NCI-H187 (cell line): ENCODE results near the gene TEC.
"Not testable (repeated sequence)": the region's sequence is repeated elsewhere in the genome, so short reads cannot be mapped to it uniquely, and the experiment has no call there.

Experiments used
- DNase-seq, 2 experiments: peaks; one replicate each; lab custom pipeline; 2025; lab: John Stamatoyannopoulos, UW

Gene TEC

DNA sequence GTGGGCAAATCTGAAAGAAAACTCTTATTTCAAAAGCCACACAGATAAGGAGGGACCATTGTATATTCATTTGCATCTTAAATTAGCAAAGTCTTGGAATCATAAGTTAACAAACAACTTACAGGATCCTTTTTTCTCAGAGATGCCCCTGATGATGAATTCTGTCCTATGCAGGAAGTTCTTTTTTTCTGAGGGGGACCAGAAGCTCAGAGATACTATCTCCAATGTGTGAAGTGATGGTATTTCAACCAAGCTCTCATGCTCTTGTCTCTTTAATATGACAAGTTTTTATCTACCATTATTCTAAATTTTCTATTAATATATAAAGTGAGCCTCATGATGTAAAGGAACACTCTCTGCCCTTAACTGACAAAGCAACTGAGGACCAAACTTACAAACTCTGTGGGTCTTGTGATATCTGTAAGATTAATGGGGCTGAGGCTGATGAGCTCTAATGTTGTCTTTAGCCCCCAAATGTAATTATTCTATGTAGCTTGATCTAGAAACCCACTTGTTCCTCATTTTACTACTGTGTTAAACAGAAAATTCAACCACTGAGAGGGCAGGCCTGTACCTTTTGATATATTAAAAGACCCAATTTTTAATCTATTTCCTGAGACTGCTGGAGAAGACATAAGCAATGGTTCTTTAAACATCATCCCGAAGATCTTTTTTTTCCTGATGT lies 27.0 kb downstream of the TEC start:
- DNase-seq = no peak

DNA sequence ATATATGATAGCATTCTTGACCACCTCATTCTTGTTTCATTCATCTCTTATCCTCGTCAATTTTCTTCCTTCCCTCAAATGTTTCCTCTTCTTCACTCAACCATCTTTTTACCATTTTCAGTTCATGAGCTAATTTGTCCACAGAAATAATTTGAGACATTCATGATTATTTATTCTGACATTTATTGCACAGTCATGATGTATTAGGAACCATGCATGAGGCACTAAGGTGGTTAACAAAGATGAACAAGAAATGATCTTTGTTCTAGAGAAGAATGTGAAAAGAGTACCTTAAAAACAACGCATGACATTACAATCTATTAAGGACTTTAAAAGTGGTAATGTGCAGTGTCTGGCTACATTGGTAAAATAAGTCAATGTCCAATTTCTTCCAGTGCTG lies 27.9 kb downstream of the TEC start:
- no peak for DNase-seq

DNA sequence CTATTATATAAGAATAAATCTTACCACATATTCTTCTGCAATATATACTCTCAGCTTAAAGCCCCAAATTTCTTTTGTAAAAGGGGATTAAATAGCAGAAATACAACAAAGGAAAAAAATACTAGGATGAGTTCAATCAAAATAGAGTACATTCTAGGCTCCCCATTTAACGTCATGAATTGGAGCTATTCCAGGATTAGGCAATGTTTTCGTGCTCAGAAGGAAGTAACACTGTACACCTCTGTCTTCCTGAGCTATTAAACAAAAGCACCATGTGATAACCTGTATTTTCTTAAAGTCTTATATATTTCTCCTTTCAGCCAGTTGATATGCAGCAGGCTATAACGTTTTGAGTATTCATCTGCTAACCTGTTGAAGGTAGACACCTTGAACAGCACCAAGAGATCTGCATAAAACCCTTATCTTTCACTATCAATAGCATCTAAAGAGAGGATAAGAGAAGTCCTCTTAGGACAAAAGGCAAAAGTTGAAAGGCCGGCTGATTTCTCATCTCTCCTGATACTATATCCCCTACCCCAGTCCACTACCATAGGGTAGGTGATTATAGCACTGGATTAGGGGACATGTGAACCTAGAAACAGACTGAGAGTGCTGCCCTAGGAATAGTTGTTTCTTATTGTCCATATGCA lies 31.5 kb downstream of the TEC start:
- DNase-seq = no peak

DNA sequence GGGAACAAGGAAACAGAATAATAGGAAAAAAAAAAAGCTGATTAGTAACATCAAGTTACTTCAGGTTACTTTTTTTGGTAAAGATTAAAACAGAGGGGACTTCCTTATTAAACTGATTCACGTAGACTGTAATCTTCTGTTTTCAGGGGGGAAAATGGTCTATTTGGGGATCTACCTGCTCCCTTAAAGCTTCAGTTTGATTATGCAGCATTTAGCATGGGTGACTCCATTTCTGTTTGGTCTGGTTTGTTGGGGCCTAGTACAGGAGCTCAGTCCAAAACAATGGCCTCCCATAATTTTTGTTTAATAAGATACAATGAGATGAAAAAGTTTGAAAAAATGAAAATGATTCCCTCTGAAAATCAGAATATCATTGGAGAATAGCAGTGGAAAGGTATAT lies 34.6 kb downstream of the TEC start:
- no peak for DNase-seq

DNA sequence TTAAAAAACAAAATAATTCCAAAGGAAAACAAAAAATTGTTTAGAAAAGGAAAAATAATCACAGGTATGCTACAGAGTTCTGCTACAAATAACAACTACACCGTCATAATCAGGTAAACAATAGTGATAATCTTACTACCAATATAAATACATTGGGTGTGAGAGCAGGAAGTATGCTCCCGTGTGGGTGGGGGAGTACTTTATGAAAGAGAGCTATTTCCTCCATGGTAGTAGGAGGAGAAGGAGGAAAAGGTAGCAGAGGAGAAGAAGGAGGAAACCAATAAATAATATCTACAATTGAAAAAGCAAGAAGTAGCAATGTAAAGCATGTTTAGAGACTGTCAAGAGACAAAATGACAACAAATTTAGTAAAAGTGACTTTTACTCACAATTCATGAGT lies 35.1 kb downstream of the TEC start:
- DNase-seq = no peak

DNA sequence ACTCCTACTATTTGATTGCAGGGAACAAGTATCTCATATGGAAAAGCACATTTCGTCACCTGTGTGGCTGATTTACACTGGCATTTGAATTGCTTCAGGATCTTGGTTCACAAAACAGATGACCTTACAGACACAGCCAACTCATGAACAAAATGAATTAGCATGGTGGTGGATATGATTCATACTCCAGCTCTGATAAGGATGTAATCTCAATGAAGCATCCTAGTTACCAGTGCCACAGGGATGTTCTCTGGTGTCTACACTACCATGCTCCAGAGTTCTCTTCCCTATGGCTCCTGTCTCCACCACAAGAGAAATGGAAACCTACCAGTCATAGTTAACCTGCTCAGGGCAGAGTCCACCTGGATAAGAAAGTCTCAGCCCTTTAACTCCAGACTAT lies 40.7 kb downstream of the TEC start:
- no peak for DNase-seq

DNA sequence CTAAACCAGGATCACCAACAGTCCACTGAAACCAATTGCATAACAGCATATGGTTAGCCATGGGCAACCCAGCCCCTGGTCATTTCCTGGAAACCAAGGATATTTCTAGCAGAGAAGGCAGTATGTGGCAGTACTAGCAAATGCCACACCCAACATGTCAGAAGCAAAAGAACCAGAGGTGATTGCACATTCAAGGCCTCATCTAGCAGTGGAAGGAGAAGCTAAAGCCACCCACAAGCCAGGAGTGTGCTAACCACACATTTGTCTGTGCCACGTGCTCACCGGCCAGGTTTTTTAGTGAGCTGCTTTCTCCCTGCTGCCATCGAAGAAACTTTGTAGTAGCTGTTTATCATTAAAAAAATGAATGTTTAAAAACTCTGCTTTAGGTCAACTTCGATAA lies 42.0 kb downstream of the TEC start:
- DNase-seq = no peak

DNA sequence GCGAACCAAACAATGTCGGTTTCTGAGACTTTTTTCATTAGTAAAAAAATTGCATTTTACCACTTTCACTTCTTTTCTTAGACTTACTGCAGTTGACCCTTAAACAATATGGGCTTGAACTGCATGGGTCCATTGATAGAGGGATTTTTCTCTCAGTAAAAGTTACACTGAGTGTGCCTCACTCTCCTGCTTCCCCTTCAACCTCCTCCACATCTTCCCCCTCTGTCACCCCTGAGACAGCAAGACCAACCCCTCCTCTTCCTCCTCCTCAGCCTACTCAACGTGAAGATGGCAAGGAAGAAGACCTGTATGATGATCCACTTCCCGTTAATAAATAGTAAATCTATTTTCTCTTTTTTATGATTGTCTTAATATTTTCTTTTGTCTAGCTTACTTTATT lies 43.4 kb downstream of the TEC start:
- DNase-seq = no peak

DNA sequence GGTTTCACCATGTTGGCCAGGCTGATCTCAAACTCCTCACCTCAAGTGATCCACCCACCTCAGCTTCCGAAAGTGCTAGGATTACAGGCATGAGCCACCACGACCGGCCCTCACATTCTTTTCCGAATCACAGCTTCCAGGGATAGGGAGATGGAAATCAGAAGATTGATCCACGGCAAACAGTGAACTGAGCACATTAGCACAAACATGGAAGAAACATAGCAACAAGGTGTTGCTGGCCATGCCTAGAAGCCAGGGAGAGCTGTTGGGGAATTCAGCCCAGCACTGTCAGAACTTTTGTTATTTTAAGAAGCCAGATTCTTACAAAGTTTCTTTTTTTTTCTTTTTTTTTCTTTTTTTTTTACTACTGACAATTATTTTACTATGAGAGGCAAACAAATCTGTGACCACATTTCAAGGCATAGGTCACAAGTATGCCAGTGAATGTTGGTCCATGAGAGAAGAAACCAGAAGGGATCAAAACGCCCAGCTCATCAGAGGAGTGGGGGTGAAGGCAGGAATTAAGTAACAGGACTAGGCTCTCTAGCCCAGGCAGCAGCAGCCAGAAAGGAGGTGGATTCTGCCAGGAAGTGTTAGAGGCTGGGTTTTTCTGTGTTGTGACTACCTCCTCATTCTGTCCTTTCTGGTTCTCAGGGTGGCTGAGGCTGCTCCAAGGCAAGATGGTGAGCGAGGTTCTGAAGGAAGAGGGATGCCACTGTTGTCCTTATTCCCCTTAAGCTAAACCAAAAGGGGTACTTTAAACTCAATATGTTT lies 44.1 kb downstream of the TEC start:
- DNase-seq = no peak

DNA sequence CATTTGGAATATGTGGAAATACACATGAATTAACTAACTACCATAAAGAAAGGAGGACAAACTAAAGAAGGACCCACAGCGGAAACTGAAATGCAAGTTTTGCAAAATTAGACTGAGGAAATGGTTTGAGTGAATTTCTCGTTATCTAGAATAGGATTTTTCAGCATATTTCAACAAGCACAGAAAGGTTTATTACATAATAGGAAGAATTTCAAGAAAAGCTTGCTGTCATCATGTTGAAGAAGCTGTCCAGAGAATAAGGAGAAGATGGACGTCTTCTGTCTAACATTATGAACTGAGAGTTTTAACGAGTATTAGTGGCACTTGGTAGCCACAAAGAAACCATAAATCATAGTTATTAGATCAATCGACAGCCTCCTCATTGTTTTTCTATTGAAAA lies 45.0 kb downstream of the TEC start:
- no peak for DNase-seq

DNA sequence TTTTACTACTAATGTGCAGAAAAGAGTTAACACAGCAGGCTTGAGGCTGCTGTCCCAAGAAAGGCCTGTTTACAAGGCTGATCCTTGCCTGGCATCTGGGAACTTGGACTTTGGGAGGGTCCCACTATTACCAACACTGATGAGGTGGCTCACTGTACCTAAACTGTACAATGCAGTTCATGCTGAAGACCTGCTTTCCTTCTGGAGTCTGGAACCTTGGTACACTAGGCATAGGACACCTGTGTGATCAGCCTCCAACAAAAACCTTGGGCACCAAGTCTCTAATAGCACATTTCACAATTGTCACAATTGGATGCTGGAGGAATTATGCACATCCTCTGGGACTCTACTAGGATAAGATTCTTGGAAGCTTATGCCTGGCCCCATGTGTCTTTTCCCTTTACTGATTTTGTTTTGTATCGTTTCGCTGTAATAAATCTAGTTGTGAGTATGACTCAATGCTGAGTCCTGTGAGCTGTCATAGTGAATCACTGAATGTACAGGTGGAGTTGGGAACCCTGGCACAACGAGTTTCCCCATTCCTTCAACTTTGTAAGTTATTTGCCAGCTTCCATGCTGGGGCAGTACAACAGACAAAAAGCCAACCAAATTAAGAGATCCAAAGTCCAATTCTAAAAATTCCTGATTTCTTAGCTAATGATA lies 45.9 kb downstream of the TEC start:
- no peak for DNase-seq

DNA sequence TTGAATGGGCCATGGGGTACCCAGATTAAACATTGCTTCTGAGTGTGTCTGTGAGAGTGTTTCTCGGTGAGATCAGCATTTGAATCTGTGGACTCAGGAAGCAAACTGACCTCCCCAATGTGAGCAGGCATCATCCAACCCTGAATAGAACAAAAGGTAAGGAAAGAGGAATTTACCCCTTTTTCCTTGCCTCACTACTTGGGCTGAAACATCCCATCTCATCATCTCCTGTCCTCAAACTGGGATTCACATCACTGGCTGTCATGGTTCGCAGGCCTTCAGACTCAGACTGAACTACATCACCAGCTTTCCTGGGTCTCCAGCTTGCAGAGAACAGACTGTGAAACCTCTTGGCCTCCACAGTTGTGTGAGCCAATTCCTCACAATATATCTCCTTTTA lies 47.1 kb downstream of the TEC start:
- no peak for DNase-seq

DNA sequence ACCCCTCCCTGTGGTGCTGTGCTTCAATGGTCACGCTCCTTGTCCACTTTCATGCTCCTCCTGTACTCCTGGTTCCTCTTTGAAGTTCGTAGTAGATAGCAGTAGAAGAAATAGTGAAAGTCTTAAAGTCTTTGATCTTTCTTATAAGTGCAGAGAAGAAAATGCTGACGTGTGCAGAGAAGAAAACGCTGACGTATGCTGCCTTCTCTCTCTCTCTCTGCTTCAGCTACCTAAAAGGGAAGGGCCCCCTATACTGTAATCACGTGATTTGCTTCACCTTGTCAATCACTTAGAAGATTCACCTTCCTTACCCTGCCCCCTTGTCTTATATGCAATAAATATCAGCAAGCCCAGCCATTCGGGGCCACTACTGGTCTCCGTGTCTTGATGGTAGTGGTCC lies 50.2 kb downstream of the TEC start:
- DNase-seq = not testable (repeated sequence)

DNA sequence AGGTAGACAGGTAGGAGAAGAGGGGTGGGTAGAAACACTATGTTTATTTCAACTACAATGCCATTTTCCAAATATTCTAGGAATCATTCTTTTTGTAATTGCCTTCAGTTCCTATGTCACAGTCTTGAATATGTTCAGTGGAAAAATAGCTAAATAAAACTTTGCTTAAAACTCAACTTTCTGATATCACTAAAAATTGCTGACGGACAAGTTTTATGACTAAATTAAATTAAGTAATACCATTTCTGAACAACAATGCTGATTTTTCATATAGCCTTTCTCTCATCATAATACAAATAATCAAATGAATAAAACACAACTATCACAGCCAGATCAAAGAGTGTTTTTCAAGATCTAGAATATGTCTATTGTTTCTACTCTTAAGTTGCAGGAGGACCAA lies 53.1 kb downstream of the TEC start:
- DNase-seq = no peak

DNA sequence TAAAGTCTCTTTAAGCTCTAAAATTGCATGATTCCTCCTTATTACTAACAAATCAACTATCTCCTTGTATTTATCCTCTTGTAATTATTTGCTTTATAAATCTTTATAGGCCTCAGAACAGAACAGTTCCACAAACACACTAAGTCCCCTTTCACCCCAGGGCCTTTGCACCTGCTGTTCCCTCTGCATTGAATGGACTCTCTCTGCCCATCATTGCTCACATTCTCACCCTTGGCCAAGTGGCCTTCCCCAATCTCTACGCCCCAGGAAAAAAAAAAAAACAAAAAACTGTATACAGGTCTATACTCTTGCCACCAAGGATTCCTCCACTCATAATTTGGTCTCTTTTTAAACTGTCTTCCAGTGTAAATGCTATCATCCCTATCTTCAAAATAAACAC lies 53.7 kb downstream of the TEC start:
- DNase-seq = no peak

DNA sequence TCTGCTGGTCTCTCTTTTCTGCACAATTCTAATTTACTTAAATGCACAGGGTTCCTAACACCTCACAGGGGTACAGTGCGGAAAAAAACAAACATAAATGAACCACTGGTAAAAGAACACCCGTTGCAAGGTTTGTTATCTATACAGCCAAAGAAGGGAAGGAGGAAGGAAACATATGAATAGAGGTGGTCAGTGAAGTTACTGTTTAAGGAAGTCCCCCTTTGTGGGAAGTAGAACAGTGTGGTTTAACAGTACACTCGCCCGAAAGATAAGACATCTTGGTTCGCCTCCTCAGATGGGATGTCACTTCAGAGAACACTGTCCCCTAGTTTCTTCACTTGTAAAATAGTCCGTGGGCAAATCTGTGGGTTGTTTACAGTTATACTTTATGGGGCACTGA lies 57.5 kb downstream of the TEC start:
- no peak for DNase-seq

DNA sequence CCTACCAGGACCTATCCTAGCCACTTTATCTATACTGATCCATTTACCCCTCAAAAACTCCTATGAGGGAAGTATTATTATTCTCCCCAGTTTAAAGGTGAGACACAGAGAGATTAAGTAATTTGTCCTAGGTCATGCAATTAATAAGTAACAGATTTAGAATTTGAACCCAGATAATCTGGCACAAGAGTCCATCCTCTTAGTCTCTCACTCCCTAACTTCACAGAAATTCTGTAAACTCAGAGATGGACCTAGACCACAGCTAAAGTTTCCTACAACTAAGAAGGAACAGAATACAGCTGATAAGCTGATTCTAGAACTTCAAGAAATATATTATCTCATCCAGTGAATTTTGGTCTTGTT lies 58.7 kb downstream of the TEC start:
- DNase-seq = no peak

DNA sequence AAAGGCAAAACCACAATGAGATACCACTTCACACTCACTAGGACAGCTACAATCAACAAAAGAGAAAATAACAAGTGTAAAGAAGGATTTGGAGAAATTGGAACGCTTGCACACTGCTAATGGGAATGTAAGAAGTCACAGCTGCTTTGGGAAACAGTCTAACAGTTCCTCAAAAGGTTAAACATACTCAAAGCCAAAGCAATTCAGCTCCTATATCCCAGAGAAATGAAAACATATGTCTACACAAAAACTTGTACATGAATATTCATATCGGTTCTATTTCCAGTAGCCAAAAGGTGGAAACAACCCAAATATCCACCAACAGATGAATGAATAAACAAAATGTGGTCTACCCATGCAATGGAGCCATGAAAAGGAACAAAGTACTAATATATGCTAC lies 64.0 kb downstream of the TEC start:
- DNase-seq = no peak

DNA sequence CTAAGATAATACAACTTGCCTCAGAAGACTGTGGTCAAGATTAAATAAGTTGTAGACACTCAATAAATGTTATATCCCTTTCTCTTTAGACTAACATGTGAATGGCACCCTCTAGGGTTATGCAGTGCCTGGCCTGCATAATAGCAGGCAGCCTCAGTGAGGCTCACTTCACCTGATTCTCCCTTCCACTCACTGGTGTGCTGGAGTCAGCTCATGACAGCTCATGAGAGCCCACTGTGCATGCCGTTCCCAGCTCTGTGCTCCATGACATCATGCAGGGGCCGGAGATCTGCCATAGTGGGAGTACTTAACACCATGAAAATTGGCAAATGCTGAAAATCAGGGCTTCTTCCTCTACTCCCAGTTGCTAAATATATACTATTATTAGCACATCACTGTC lies 64.5 kb downstream of the TEC start:
- DNase-seq = no peak

DNA sequence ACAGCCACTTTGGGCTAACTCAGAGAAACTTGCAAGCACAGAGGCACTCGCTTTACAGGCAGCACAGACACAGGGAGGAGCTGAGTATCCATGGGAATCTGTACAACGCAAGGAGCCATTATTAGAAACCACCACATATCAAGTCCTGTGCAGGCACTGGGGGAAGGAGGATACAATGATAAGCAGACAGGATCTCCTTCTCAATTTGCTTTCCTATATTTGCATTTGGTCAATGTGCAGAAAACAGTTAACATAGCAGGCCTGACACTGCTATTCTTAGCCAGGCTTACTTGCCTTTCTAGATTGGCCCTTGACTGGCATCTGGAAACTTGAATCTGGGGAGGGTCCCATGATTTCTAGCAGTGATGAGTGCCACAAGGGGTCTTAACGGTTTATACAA lies 65.8 kb downstream of the TEC start:
- DNase-seq = no peak

DNA sequence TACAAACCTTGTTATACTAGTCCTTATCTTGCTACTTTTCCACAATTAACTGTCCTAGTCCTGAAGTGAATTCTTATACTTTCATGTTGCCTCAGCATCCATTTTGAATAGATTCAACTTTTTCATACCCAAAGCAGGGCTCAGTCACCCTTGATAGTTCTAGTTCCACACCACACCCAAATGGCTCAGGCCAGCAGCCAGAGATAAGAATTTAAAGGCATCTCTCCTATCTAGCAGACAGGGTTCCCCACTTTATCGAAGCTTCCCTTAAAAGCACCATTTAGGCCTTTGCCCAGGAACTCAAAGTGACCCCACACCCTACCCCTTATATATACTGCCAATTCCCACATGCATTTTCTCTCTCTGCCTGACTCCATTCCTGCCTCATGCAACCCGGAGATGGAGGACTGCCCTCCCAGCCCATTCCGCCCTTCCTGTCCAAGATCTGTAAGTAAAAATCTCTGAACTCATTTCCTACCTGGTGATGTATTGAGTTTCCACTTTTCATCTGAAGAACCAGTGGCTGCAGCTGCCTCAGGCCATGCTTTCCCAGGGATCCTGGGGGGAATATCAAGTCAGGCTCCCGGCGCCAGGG lies 71.9 kb downstream of the TEC start:
- DNase-seq = no peak

DNA sequence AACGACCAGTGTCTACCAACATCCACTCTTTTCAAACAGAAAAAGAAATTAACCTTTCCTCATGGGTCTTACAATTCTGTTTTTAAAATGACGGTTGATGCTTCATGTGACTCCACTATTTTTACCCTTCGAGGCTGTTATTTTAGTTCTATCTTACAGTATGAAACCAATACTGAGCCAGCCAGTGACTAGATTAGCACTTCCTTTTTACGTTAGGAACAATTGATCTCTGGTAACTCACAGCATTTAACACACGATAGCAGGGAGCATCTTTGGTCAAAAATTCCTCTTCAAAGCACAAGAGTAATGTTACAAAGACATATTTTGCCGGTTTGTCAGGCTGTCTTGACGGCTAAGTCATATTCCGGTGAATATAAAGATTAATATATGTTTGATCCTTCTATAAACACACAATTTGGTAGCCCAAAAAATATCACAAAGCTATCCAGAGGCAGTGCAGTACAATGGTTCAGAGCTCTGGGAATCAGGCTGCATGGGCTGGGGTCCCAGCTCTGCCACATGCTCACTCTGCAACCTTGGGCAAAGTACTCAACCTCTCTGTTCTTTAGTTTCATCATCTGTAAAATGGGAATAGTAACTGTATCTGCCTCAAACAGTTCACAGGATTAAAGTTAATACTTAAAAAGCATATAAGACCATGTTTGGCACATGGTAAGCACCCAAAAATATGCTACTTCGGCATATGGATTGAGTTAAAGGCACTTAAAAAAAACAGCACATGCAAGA lies 72.7 kb downstream of the TEC start:
- no peak for DNase-seq
